HG03469 (cell line): ENCODE data around the gene PRPF18.
"Not testable (repeated sequence)": the region's sequence is repeated elsewhere in the genome, so short reads cannot be mapped to it uniquely, and the experiment has no call there.

ENCODE experiments used
- ATAC-seq: cut with Tn5 transposase; IDR thresholded peaks from one replicate; pipeline ENCODE4 v1.9.1; 2021; ENCODE audit warnings: mild to moderate bottlenecking, moderate library complexity, moderate number of reproducible peaks; ENCODE audit not compliant: unreplicated experiment

PRPF18 gene, protein sequence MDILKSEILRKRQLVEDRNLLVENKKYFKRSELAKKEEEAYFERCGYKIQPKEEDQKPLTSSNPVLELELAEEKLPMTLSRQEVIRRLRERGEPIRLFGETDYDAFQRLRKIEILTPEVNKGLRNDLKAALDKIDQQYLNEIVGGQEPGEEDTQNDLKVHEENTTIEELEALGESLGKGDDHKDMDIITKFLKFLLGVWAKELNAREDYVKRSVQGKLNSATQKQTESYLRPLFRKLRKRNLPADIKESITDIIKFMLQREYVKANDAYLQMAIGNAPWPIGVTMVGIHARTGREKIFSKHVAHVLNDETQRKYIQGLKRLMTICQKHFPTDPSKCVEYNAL

DNA sequence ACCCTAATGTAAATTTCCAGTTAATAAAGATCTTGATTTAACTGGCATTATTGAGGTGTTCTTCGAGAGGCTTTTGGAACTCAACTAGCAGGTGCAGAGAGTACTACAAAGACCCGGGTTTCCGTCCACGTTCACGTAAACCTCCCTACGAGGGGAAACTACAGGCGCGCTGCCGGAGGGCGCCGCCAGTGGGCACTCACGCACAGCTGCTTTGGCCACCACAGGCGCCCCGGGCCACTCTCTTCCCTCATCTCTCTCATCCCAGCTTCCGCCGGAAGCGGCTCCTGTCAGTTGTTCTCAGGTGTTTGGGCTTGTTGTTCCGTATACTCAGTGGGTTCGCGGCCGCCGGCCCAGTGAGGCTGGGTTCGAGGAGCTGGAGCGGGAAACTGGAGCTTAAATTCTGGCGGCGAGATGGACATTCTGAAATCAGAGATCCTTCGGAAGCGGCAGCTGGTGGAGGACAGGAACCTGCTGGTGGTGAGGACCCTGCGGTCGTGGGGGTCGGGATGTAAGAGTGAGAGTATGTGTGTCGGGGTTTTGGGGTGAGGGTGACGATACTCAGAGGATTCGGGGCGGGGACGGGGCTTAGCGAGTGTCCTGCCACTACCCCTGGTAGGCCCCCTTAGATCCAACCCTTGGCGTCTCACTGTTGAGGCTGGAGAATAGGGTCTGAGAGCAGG is at the start of gene PRPF18:
Gene PRPF18 (plus strand): TSS at position 290 of the 680 bp plus-strand sequence. CDS start 122 bp downstream, at position 412.
- peak; percentile 97 for ATAC-seq

DNA sequence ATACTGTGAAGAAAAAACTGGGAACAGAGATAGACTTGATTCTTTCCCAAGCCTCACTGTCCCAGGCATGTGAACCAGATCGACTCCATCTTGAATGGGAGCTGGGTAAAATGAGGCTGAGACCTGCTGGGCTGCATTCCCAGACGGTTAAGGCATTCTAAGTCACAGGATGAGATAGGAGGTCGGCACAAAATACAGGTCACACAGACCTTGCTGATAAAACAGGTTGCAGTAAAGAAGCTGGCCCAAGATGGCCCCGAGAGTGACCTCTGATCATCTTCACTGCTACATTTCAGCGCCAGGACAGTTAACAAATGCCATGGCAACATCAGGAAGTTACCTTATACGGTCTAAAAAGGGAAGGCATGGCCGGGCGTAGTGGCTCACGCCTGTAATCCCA is 48.8 kb upstream of the PRPF18 start:
- ATAC-seq: not testable (repeated sequence)

DNA sequence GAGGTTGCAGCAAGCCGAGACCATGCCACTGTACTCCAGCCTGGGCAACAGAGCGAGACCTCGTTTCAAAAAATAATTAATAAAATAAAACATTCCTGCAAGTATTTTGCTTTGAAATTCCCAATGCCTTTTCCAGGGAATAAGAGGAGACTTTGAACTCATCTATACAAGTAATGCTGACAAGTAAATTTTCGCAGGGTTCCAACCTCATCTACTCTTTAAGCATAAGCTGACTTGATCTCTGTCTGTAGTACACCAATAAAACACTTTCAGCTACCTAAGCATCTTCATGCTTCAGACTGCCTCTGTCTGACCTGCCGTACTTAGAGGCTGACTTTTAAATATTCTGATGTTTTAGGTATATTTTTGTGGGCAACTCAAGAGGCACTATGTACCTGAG is 44.2 kb upstream of the PRPF18 start:
- ATAC-seq: no peak

DNA sequence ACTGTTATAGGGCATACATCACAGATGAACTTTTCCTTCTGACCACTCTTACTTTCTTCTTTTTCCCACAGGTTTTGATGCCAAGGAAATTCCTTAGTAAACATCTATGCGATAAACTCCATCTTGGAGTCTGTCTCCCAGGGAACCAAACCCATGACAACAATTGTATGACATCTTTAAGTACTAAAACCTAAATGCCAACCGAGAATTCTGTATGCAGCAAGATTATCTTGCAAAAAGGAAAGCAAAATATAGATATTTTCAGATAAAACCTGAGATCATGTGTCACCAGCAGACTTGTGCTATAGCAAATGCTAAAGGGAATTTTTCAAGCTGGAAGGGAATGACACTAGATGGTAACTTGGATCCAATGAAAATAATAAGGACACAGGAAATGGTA is 36.0 kb upstream of the PRPF18 start:
- no peak for ATAC-seq

DNA sequence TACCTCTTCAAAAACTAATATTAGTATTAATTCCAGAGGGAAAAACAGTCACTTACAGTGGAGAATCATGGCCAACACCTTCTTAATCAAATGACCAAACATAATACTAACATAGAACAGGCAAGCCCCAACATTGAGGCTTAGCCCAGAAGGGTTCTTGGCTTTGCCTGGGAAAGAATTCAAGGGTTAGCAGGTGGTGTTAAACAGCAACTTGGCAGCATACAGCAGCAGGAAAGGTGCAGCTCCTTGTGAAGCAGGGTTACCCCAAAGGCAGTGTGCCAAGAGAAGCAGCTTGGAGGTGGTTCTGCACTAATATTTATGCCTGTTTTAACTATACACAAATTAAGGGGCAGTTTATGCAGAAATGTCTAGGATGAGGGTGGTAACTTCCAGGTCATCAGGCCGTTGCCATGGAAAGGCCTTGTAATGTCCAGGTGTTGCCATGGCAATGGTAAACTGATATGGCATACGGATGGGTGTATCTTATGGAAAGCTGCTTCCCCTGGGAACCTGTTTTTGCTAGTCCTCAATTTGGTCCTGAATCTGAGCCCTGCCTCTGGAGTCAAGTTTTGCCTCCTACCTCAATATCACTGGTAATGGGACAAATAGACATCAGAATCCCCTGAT is 30.8 kb upstream of the PRPF18 start:
- no peak for ATAC-seq

DNA sequence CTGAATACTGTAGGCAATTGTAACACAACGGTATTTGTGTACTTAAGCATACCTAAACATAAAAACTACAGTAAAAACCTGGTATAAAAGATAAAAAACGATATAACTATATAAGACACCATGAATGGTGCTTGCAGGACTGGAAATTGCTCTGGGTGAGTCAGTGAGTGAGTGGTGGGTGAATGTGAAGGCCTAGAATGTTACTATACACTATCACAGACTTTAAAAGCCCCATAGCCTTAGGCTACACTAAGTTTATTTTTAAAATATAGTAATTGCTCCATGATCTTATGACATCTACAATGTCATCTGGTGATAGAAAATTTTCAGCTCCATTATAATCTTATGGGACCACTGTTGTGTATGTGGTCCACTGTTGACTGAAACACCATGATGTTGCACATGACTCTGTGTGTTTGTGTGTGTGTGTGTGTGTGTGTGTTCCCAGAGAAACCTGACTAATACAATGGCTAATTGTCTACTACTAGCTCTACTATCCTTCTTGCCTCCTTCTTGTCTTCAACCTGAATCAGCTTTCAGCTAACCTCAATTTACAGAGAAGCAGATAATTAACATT is 27.6 kb upstream of the PRPF18 start:
- no peak for ATAC-seq

DNA sequence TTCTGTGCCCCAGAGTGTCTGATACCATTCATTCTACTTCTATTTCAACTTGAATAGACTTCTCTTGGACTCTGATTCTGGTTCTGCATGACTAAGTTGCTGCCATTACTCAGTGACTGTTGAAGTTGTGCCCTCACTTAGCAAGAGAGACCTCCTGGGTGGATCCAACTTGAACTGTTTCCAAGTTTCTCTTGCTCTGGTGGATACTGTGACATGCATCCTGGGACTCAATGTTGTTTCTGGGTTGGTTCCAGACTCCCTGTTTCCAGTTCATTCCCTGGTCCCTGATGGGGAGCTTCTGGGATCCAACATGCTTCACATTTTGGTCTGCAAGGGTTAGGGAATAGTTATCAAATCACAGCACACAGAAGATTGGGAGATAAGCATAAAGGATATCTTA is 26.2 kb upstream of the PRPF18 start:
- ATAC-seq: no peak

DNA sequence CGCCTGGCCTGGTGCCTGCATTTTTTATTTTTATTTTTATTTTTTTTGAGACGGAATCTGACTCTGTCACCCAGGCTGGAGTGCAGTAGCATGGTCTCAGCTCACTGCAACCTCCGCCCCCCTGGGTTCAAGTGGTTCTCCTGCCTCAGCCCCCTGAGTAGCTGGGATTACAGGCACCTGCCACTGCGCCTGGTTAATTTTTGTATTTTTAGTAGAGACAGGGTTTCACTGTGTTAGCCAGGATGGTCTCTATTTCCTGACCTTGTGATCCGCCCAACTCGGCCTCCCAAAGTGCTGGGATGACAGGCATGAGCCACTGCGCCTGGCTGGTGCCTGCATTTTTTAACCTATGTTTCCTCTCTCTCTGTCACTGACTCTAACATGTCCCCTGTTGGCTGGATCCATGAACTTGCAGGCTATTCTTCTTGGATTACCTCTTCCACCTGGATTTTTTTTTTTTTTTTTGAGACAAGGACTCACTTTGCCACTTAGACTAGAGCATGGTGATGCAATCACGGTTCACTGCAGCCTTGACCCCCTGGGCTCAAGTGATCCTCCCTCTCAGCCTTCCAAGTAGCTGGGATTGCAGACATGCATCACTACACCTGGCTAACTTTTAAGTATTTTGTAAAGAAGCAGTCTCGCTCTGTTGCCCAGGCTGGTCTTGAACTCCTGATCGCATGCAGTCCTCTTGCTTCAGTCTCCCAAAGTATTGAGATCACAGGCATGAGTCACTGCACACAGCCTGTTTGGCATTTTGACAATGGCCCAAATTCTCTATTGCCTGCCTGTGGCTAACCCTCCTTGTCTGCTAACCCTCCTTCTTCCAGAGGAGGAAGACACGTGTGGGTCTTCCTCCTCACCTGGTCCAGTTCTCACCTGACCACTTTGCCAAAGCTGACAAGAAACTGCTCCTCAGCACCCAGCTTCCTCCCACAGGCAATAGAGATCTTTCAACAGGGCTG is 23.0 kb upstream of the PRPF18 start:
- ATAC-seq: no peak

DNA sequence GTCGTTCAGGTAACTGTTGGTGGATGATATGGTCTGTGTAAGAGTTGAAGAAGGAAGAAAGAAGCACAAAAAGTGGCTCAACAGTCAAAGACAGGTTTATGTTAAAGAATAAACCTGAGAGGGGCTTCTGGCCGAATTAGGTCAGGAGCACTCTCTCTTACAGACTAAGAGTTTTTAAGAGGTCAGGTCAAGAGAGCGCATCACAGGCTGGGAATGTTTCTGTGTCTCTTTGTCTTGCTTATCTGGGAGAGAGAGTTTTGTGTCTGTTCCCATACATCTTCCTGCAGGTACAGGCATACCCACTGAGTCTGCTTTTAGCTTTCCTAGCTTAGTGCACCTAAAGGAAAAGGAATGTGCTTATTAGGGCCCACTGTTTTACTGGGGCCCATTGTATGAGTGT is 22.2 kb upstream of the PRPF18 start:
- ATAC-seq: no peak

DNA sequence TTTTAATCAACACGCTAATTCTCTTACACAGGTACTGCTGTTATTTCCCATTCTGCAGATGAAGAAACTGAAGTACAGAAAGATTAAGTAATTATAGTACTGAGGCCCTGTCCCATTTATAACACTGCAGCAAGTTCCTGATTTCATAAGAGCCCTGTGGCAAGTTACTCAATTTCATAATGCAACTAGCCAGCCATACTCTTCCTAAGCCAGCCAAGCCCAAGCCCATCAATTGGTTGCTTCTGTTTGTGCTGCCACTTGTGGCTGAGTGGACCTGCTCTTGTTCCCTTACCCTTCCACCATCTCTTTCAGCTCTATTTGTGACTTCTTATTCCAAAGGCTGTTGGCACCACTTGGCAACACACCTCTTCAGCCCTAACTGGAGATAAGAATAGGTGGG is 19.7 kb upstream of the PRPF18 start:
- ATAC-seq: no peak

DNA sequence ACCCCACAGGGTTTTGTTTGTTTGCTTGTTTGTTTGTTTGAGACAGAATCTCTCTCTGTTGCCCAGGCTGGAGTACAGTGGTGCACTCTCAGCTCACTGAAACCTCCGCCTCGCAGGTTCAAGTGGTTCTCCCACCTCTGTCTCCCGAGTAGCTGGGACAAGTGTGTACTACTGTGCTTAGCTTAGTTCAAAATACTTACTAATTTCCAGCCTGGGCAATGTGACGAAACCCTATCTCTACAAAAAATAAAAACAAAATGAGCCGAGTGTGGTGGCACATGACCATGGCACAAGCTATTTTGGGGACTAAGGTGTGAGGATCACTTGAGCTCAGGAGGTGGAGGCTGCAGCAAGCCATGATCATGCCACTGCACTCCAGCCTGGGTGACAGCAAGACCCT is 15.2 kb upstream of the PRPF18 start:
- no peak for ATAC-seq

DNA sequence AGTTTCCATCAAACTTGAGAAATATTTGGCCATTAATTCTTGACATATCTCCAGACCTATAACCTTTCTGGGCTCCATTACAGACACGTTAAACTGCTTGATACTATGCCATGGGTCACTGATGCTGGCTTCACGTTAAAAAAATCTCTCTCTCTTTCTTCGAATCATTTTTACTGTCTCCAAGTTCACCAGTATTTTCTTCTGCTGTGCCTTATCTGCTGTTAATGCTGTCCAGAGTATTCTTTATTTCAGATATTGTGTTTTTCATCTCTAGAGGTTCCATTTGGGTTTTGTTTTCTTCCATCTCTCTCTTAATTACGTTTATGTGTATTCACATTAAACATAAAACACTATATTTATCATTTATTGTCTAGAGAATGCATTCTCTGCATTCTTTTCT is 12.8 kb upstream of the PRPF18 start:
- ATAC-seq: no peak

DNA sequence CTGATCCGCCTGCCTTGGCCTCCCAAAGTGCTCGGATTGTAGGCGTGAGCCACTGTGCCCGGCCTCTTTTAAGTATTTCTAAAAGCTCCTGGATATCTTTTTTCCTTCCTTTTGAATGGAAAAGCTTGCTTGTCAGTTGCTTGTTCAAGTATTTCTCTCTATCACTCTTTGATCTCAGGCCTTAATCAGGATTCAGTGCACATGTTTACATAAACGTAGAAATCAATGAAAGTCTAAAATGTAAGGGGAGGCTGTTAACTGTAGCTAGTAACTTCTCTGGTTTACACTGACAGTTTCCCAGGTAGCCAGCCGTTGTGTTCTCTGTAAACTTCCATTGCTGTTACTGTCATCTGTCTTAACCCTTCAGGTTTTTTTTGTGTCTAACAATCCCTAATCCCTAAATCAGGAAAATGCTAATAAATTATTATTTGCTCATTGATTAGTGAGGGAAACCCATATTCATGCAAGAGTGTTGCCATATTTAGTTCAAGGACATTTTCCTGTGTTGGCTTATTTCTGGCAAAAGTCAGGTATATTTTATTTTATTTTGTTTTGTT is 1.5 kb upstream of the PRPF18 start:
- ATAC-seq: no peak

DNA sequence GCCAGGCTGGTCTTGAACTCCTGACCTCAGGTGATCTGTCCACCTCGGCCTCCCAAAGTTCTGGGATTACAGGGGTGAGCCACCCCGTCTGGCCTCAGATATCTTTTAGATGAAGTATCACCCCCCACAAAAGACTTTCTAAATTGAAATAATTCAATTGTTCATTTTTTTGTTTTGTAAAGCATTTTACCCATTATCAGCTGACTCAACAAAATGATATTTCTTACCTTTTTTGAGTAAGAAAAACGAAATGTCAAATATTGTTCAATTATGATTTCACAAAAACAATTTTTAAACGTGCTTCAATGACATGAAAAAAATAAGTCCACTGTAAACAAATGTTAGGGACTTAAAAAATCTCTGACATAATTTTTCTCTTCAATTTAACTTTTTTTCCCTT is 822 bp upstream of the PRPF18 start:
- no peak for ATAC-seq

DNA sequence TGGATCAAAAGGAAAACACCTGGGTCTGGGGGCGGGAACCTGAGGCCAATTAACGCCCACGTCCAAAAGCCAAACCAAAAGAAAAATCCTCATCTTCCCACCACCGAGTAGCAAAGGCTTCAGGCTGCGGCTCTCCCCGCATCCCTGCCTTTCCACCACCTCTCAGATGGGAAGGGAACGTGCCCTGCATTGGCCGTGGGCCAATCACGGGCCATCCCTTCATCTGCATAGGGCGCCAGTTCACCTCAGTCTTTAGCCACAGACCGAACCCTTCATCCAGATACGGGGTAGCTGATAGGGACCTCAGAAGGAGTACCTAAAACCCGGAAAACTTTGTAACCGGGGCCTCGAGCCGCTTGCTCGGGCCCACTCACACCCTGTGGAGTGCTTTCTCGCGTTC is 626 bp downstream of the PRPF18 start:
- no peak for ATAC-seq

DNA sequence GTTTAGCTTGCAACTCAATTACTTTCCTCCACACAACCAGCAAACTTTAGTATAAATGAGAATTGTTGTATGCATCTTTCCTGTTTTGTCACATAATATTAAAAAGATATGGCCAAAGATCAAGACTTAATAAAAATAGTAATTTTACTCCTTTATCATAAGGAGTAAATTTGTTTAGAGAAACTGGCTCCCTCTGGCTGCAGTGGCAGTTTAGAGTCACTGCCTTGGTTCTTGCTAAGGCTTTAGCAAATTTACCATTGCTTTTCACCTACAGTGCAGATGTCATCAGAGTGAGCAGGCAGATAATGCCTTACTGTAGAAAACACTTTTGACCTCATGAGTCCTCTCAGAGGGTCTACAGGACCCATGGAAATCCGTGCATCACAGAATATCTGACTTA is 2.6 kb downstream of the PRPF18 start:
- ATAC-seq: no peak

DNA sequence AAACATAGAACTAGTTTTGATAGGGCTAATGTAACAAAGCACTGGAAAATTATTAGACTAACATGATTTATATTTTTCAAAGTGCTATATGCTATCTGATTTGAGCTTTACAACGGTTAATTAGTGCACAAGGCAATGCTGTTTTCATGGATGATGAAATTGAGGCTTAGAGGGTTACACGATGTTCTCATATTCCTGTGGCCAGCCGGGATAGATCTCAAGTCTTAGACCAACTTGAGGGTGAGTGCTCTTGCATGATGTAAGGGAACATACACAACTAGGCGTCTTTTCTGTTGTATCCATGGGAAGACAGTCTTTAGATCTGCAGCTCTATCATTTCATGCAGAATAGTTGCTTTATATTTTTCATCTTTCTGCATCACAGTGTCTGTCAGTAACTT is 4.1 kb downstream of the PRPF18 start:
- ATAC-seq: no peak

DNA sequence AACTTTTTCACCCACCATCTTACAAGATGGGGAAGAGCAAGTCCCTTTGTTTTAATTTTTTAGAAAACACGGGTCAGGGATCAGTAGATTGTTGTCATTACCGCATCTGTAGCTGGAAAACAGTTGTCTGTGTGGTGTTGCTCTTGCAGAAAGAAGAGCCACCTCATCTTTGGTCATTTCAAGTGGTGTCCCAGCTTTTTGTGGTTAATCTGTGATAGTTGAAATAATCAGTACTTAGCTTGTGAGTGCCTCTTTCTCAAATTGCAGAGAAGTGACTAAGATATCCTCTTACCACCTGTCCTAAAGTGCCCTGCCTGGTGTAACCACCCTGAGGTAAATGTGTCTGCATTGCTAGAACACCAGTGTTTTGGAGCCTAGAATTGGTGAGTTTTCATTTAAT is 5.5 kb downstream of the PRPF18 start:
- ATAC-seq: no peak

DNA sequence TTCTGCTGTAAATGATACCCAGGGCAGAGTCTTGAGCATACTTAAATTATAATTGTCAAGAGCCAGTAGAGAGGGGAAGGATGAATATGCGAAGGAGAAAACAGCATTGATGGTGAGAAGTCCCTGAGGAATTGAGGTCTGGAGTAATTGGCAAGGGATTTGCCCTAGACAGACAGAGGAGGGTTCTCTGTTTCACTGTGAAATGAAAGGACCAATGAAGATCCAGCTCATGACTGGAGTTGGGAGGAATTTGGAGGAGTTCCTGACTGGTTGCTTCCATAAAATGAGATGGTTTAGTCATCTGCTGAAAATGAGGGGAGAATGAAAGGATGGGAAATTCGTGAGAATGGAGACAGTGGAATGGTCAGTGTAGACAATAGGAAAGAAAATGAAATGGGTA is 6.8 kb downstream of the PRPF18 start:
- no peak for ATAC-seq

DNA sequence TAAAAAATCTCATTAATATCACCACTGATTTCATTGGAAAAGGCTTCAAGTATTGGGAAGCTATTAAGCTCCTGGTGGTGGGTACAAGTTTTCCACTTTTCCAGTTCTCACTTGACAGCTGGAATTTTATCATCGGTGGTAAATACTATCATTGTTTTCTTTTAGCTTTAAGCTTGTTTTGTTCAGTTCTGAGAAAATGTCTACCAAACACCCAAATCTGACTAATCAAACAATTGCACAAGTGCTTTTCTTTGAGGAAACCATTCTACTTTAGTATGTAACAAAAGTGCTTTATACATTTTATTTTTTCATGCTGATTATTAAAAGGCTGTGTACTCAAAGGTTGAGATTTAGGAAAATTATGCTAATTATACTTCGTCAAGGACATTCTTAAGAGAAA is 7.9 kb downstream of the PRPF18 start:
- no peak for ATAC-seq
